ENCODE measurements around the gene JUN.

The JUN gene

GRCh38 chr1:58764294-58764978 is 19.4 kb downstream of the JUN start:
- in situ Hi-C loops (cut with HindIII; ENCODE audit: low sequenced_read_pairs), result no loop called here

DNA sequence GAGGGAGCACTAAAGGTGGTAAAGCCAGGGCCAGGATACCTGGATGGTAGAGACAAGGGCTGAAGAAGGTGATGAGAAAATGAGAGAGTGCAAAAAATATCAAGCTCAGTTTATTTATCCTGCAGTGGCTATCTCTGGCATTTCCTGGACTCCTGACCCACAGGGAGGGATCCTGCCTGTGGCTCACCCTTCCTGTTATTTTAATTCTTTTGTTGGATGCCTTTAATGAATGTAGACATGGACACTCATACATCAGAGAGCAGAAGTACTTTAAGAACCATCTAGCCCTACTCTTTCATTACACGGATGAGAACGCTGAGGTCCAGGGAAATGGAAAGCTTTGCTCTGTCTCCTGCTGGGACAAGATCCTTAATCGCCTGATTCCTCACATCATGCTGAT is 20.6 kb downstream of the JUN start:
- in situ Hi-C loops (cut with HindIII; ENCODE audit: low sequenced_read_pairs), result no loop called here

GRCh38 chr1:58762806-58763205 is 21.0 kb downstream of the JUN start:
- in situ Hi-C loops (cut with HindIII; ENCODE audit: low sequenced_read_pairs), result no loop called here

DNA sequence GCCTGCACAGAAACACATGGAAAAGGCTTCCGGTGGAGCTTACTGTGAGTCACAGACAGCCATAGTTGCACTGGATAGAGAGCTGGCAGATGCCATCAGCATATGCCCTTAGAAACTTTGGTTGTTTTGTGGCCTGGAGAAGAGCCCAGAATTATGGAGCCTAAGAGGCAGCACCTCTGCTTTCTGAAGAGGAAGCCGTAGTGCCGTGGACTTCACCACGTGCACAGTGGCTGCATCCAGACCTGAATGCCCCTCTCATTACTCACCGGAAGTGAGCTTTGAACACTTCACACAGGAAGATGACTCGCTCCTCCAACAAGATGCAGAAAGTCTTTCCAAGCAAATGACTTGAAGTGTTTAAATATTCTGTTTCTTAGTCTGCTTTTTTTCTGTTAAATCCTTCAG is 28.4 kb downstream of the JUN start:
- in situ Hi-C loops (cut with HindIII; ENCODE audit: low sequenced_read_pairs), result no loop called here

- in situ Hi-C loops (cut with HindIII; ENCODE audit: low sequenced_read_pairs), result no loop called here
Observed at GRCh38 chr1:58754683-58755467, 29.0 kb downstream of the JUN start.

DNA sequence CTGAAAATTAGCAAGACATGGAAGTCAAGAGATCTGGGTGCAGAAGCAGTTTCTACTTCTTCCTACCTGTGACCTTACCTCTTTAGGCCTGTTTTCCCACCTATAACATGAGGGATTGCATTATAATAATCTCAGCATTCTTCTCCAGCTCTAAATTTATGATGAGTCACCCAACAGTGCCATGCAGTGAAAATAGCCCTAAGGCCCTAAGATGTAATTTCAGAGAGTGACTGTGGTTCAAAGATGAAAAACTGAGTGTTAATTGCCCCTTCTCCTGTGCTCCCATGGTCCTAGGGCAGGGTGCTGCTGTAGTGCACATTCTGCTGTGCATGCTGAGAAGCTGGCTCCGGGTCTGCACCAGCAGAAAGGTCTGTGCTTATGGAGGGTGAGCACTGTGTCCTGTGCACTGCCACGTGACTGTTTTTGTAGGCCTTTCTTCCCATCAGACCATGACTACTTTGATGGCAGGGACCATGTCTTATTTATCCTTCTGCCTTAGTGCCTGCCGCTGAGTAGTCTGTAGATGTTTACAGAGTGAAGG is 29.7 kb downstream of the JUN start:
- in situ Hi-C loops (cut with HindIII; ENCODE audit: low sequenced_read_pairs), result no loop called here

- in situ Hi-C loops (cut with HindIII; ENCODE audit: low sequenced_read_pairs), result no loop called here
Observed at GRCh38 chr1:58753431-58753866, 30.4 kb downstream of the JUN start.

DNA sequence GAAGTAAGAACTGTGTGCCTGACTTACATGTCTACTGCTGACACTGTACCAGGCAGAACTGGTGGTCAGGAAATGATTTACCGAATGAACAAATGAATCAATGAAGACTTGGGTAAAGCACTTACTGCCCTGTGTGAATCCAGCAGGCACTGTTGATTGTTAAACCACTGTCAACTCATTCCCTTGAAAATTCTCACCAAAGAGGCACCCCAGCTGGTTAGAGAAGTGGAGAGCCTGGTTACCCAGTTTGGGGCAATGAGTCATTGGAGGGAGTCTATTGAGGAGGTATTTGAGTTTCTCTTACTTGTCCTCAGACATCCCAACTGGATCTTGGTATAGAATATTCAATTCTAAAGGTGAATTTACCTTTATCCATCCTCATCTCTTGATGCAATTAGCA is 34.2 kb downstream of the JUN start:
- in situ Hi-C loops (cut with HindIII; ENCODE audit: low sequenced_read_pairs), result loop anchor here (25.0 kb wide), 1 partner anchor 1013 kb away; no protein-coding TSS in a partner anchor

DNA sequence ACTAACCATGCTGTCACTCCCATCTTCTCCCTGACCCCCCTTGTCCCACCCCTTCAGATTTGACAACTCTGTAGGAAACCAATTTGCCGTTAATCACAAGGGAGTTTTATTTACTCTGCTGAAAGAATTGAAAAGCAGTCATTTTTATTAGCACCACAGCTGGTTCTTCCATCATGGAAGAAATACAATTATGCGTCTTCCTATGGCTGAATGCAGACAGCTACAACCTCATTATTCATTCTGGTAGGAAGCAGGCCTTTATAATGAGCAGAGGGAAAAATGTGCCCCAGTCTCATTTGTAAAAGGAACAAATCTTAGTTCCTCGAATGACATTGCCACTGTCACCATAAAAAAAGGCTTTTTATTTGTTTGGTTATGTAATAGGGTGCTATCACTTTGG is 35.2 kb downstream of the JUN start:
- in situ Hi-C loops (cut with HindIII; ENCODE audit: low sequenced_read_pairs), result loop anchor here (25.0 kb wide), 1 partner anchor 1014 kb away; no protein-coding TSS in a partner anchor

DNA sequence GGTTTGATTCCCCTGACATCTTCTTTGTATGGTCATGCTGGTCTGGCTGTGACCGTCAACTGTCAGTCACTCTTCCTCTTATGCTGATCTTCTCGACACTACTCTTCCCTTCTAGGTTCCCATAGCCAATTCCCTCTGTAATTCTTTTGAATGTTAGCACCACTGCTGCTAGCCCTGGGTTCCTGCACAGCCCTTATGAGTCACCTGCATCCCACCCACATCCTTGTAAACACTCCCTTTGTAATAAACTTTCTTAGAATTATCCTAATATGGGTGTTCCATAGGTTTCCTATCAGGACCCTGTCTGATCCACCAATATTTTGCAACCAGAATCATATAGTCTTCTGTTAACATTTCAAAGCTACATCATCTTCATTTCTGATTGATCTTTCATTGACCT is 37.1 kb downstream of the JUN start:
- in situ Hi-C loops (cut with HindIII; ENCODE audit: low sequenced_read_pairs), result loop anchor here (25.0 kb wide), 1 partner anchor 1016 kb away; no protein-coding TSS in a partner anchor

GRCh38 chr1:58746182-58746581 is 37.7 kb downstream of the JUN start:
- in situ Hi-C loops (cut with HindIII; ENCODE audit: low sequenced_read_pairs), result loop anchor here (25.0 kb wide), 1 partner anchor 1016 kb away; no protein-coding TSS in a partner anchor

- in situ Hi-C loops (cut with HindIII; ENCODE audit: low sequenced_read_pairs), result loop anchor here (25.0 kb wide), 1 partner anchor 1017 kb away; no protein-coding TSS in a partner anchor
Observed at GRCh38 chr1:58745666-58746065, 38.2 kb downstream of the JUN start.

- in situ Hi-C loops (cut with HindIII; ENCODE audit: low sequenced_read_pairs), result loop anchor here (25.0 kb wide), 1 partner anchor 1017 kb away; no protein-coding TSS in a partner anchor
Observed at GRCh38 chr1:58745117-58745516, 38.7 kb downstream of the JUN start.

DNA sequence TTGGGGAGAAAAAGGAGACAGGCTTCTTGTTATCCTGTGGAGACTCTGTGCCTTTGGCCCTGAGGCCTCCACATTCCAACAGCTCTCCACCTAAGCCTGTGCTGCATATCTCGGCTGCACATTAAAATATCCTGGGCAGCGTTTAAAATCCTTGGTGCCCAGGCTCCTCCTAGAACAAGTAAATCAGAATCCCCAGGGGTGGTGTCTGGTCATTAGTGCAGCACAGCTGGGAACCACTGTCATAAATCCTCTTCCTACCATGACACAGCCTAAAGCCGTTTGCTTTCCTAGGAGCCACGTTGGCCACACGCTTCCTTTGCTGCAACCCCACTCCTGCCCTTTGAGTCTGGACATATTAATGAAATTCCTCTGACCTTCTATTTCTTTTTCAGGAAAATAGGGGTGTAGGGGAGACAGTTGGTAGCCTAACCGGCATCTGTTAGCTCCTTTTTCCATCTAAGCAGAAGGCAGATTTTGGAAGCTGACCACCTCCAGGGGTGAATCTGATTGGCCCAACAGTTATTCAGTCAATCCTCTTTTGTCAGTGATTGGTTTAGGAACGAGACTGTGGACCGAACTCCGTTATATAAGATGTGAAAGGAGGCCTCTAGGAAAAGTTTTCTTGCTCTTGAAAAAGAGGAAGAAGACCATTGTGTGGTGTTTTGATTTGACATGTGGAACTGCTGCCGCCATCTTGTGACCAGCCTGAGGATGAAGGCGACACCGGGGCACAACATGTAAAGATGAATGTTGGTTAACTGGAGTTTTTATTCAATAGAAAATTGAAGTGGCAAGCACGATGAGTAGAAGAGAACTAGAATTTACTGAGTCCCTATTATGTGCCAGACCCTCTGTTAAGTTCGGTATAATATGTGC is 41.9 kb downstream of the JUN start:
- in situ Hi-C loops (cut with HindIII; ENCODE audit: low sequenced_read_pairs), result loop anchor here (25.0 kb wide), 1 partner anchor 1020 kb away; no protein-coding TSS in a partner anchor

- in situ Hi-C loops (cut with HindIII; ENCODE audit: low sequenced_read_pairs), result loop anchor here (25.0 kb wide), 1 partner anchor 1022 kb away; no protein-coding TSS in a partner anchor
Observed at GRCh38 chr1:58739856-58740466, 43.9 kb downstream of the JUN start.

GRCh38 chr1:58738876-58739275 is 45.0 kb downstream of the JUN start:
- in situ Hi-C loops (cut with HindIII; ENCODE audit: low sequenced_read_pairs), result loop anchor here (25.0 kb wide), 1 partner anchor 1023 kb away; no protein-coding TSS in a partner anchor

GRCh38 chr1:58735586-58735985 is 48.3 kb downstream of the JUN start:
- in situ Hi-C loops (cut with HindIII; ENCODE audit: low sequenced_read_pairs), result loop anchor here (25.0 kb wide), 1 partner anchor 1027 kb away; no protein-coding TSS in a partner anchor

GRCh38 chr1:58734630-58735029 is 49.2 kb downstream of the JUN start:
- in situ Hi-C loops (cut with HindIII; ENCODE audit: low sequenced_read_pairs), result loop anchor here (25.0 kb wide), 1 partner anchor 1028 kb away; no protein-coding TSS in a partner anchor

GRCh38 chr1:58732087-58732775 is 51.6 kb downstream of the JUN start:
- in situ Hi-C loops (cut with HindIII; ENCODE audit: low sequenced_read_pairs), result loop anchor here (25.0 kb wide), 1 partner anchor 1030 kb away; no protein-coding TSS in a partner anchor

All from DLD1 (cell line).